Hematopoietic multipotent progenitor cell treated with erythropoietin and hydrocortisone succinate and interleukin-3 and kit ligand, for 8 days (in vitro differentiated cells): ENCODE results near the gene TAF1A.

Experiments used
- DNase-seq: peaks from one replicate; pipeline ENCODE4 v3.0.0-alpha.2; 2015

TAF1A gene

GRCh38 chr1:222529916-222530315, 59.8 kb downstream of the TAF1A start:
- no peak for DNase-seq

- no peak for DNase-seq
Measured at GRCh38 chr1:222529181-222529580, 60.6 kb downstream of the TAF1A start.

DNA sequence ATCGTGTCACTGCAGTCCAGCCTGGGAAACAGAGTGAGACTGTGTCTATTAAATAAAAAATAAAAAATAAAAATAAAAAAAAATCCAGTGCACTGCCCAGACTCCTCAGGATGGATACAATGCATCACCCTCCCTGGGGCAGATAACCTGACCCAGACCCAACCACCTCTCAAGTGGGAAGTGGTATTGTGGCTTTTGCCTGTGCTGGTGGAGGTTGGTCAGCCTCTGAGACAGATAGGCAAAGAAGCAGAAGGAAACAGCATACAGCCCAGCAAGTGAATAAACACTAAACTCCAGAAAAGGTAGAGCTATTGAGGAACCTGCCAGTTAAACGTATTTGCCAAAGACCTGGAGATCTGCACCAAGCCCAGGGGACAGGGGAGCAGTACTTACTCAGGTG, 63.8 kb downstream of the TAF1A start:
- DNase-seq = no peak

DNA sequence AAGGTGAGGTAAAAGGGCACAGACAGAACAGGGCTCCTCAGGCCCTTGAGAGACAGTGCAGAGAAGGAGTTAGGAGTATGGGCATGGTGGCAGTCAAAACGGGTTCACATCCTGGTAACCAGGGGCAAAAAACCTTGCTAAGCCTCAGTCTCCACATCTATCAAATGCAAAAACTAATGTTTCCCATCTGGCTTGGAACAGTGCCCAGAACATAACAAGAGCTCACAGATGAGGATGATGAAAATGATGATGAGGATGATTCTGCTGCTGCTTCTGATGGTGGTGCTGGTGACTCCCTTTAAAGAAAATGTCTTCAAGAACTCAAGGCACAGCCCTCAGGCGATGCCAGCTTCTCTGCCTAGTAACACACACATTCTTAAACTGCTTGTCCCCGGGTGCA, 65.9 kb downstream of the TAF1A start:
- DNase-seq = no peak

GRCh38 chr1:222522105-222522915, 67.4 kb downstream of the TAF1A start:
- no peak for DNase-seq

DNA sequence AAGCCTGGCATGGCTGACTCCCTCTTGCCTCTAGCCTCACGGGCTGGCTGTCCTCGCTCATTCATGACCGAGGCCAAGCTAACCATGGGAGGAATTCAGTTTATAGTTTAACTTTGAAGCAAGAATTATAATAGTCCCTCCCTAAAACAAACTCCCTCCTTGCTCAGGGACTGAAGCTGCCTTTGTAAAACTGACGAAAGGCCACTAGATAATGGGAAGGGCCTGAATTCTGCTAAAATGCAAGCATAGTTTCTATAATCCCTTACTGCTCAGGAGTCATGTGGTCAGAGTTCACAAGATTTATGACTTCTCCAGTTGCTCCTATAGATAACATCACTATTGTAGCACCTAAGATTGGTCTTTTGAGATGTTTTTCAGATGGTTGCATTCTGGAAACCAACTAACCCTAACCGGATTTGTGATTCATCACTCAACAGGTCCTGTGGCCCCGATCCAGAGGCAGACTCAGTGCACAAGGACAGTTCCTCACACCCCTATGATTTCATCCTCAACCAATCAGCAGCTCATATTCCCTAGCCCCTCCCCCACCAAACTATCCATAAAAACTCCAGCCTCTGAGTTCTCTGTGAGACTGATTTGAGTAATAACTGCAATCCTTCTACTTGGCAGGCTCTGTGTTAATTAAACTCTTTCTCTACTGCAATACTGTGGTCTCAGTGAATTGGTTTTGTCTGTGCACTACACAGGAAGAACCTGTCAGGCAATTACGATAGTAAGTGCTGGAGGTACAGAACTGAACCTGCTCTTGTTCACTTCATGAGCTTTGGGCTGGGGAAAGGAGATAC, 68.2 kb downstream of the TAF1A start:
- DNase-seq = no peak
